Lung microvascular endothelial cell (primary cell): ENCODE results near the gene NPAS3. TPM values are rescaled to one million over a fixed set of nuclear protein-coding genes. Genes with fewer than 3 reads are reported as not detected.
A peak's percentile ranks its signal among the peaks of the same experiment; 100 is the strongest.

ENCODE experiments used
- DNase-seq, 2 donors: peaks; one replicate each; pipeline versions ENCODE4 v3.0.0 to v3.0.0-alpha.2; 2010; ENCODE audit warnings: low read depth in 2 of 2
- total RNA-seq: library from RNA; depleted of rRNA; stranded (reverse); fragments of >200 nt; gene quantifications from 2 replicates; pipeline ENCODE4 v1.2.1, GENCODE V29; 2014

The NPAS3 gene
- total RNA-seq, 1 donor from 2014 or later, result 0.20 TPM

DNA sequence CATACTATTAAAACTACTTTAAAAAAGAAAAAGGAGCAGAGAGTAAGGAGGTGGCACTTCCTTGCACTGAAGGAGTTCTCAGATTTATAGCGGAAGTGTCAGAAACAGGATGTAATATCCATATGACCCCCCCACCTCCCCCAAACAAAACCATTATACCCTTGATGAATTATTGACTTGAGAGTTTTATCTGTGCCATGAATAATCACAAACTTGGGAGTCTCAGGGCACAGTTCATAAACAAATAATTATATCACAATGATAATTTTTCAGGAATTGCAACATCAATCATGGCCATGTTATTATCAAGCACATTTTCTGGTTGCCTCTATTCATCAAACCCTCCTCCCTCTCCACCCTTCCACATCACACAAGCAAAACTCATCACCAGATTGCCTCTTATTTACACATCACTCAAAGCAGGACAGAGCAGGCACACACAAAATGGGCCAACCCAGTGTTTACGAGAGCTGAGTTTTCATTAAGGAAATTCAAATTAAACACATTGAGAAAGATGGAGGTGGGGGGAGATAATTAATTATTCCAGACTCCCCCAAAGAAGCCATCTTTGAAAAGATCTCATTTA is 870.8 kb downstream of the NPAS3 start:
- DNase-seq, result no peak

DNA sequence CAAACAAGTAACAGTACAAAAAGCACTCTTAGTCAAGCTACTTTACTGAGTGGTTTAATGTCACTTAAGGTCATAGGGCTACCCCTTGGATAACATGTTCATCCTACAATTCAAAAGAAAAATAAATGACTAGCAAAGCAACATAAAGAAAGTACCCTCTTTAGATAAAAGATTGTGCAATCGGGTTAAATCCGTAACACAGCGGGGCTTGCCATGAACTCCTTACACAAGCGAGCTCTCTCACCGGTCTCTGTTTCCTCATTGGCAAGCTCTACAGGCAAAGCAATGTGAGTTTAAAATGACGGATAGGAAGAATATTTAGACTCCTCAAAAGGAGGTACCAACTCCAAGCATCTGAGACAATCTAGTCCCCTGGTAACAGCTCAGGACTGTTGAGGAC is 871.6 kb downstream of the NPAS3 start:
- DNase-seq, result no peak

DNA sequence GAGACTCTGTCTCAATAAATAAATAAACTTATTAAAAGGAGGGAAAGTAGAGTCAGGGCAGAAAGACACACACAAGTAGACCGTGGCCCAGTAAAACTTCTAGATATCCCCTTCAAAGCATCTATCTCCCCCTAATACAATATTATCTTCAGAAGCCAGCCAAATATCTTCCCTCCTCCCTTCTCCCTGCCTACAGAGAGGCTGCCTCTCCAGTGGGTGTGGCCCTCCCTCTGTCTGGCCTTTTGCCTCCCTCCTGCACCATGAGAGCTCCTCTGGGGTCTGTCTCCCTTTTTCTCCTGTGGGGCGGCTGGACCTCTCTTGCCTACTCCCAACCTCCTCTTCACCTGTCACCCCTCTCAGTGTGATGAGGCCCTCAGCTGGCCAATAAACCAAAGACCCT is 873.0 kb downstream of the NPAS3 start:
- DNase-seq, result no peak

DNA sequence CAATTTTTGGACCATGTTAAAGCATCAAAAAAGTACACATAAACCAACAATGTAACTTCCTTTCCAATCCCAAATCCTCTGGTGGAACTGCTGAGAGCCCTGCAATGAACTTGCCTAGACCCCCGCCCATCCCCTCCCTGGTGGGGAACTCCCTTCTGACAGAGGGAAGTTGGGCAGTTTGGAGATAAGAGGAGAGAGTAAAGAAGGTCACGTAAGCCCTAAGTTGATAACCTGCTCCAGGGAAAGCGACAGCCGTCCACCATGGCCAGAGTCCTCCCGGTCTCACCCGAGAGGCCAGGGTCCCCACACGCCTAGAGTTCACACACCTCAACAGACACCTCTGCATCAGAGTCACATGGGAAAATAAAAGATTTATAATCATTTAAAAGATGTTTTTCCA is 873.5 kb downstream of the NPAS3 start:
- DNase-seq, result no peak

DNA sequence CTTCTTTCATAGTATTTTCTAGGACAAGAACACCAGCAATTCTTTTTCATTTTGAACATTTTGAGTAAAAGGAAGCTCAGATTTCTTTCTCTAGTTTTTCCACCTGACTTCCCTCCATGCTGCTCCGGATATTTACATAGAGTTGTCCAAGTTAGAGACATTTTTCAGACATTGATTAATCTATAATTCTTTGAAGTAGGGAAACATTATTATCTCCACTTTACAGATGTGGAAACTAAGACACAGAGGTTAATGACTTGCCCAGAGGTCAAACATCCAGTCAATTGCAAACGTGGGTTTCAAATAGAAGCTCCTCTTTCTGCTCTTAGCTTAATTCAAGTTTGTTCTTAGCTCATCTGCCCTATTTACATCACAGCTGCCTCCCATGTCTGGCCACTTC is 873.9 kb downstream of the NPAS3 start:
- DNase-seq, result no peak

DNA sequence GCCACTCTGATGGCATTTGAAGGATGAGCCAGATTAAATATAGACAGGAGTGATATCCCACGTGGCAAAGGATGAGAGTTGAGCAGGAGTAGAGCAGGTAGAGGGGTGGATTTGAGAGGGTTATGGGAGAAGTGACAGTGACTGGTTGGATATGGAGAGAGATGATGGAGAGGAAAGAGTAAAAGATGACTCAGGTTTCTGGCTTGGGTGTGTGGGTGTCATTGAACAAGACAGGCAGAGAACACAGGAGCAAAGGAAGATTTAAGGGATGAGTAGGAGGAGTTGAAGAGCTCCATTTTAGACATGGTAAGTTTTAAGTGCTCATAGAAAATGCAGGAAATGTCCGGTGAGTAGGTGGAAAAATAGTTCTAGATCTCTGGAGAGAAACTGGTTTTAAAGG is 875.3 kb downstream of the NPAS3 start:
- no peak for DNase-seq

DNA sequence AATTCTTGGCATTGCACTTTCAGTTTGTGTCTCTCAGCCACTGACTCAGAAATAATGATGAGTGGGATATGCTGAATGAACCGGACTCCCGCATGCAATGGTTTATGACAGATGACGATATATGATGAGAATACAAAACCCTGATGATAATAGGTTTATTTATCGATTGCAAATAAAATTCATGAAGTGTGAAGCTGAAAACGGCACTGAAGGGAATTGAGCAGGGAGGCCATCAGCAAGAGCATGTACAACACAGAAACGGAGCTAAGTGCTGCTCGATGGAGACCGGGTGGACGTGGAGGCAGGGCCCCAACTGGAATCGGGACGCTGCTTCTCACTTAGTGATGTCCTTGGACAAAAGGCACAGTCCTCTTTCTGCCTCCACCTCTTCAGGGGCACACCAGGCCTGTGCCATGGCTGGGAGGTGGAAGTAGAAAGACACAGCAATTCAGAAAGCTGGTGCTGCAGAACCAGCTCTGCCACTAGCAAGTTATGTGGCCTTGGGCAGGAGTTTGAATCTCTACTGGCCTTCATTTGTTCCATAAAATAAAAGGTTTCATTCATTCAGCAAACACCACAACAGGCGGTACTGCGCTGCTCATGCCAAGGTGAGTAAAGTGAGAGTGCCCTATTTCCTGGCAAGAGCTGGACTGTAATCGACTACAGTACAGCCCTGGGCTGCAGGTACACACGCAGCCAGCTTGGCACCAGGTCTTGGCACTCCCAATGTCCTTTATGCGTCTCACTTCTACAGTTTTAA is 895.2 kb downstream of the NPAS3 start:
- DNase-seq, result no peak

DNA sequence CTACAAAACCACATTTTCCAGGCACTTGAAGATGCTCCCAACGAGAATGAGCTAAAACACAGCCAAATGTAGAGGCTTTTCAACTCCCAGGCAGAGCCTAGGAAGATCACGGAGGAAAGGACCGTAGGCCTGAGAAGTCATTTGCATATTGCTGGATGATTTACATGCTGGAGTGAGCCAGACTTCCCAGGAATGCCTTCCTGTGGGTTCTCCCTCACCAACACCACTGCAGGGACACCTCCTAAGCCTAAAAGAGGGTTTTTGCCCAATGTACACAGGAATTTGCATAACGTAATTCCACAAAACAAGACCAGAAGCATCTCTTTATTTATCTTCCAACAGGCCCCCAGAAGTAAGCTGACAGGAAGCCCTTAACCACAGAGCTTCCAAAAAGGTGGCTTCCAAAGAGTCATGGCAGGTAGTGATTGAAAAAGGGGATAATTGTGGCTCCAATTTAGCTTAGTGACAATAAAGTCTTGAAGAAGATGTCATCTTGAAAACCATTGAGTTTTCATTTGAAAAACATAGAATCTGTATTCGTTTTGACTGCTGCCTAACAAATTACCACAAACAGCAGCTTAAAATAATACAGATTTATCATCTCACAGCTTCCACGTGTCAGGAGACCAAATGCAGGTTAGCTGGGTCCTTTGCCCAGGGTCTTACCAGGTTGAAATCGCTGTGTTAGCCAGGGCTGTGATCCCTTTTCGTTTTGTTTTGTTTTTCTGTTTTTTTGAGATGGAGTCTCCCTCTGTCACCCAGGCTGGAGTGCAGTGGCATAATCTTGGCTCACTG is 896.0 kb downstream of the NPAS3 start:
- no peak for DNase-seq

DNA sequence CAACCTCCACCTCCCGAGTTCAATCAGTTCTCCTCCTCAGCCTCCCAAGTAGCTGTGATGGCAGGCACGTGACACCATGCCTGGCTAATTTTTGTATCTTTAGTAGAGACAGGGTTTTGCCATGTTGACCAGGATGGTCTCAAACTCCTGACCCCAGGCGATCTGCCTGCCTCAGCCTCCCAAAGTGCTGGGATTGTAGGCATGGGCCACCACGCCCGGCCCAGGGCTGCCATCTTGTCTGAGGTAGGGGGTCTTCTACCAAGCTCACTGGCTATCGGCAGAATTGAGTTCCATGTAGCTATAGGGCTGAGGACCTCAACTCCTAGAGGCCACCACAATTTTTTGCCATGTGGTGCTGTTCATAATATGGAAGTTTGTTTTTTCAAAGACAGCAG is 896.6 kb downstream of the NPAS3 start:
- DNase-seq, result no peak

DNA sequence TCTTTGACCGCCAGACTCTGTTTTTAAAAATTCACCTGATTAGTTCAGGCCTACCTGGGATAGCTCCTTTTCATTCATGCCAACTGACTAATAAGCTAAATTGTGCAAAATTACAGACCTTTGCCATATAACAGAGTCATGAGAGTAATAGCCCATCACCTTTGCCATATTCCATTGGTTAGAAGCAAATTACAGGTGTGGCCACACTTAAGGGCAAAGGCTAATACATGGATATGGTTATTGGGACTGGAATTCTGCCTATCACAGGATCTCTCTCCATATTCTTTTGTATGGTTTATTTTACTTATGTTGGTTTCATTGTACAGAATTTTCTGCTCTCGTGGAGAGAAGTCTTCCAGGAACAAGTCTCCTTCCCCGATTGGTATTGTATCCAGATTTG is 897.0 kb downstream of the NPAS3 start:
- no peak for DNase-seq

DNA sequence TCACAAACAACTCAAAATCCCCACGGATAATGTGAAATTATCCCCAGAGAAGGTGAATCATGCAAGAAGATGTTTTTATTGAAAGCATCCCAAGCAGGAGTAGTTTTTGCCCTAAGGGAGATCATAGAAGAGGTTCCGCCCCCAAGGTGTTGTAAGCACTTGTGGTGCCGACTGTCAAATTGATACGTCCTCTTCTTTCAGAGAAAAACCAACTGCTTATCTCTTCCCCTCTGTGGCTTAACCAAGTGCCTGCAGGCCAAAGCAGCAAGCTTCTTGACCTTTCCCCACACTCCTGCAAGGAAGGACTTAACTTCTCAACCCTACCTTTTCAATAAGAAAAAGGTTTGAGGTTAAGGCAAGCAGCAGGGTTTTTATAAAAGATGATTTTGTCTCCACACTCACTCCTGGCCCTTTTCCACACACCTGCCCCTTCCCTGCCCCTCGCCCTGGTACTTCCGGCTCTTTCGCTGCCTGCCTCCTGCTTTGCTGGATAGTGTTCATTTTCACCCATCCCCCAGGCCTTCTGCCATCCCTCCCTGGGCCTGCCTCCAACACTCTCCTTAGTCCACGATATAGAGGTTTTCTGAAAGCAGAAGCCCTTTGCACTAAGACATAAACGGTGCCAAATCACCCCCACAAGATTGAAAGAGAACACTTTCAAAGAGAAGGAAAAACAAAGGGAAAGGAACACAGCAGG is 897.7 kb downstream of the NPAS3 start:
- DNase-seq, result no peak

DNA sequence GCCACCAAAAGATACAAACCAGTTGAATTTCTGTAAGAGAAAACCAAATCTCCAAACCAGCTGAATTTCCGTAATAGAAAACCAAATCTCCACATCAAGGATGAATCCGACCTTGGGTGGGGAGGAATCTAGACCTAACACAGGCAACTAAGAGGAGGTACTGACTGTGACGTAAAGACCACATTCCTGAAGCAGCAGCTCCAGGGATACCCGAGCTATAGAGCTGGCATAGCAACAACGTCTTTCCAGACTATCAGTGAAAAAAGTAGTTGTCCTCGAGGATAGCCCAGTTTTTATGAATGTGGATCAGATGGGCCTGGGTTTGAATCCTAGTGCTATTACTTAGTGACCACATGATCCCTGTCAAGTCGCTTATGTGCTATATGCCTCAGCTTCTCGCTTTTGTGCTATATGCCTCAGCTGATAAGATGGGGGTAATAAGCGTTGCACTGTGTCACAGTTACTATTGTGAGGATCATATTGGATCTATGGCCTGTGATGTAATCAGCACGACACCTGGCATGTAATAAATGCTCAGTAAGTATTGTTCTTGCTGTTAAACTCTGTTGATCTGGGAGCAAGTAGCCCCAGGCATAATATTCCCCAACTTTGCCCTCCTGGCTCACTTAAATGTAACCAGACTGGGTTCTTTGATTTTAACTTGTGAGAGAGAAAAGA is 898.4 kb downstream of the NPAS3 start:
- no peak for DNase-seq

DNA sequence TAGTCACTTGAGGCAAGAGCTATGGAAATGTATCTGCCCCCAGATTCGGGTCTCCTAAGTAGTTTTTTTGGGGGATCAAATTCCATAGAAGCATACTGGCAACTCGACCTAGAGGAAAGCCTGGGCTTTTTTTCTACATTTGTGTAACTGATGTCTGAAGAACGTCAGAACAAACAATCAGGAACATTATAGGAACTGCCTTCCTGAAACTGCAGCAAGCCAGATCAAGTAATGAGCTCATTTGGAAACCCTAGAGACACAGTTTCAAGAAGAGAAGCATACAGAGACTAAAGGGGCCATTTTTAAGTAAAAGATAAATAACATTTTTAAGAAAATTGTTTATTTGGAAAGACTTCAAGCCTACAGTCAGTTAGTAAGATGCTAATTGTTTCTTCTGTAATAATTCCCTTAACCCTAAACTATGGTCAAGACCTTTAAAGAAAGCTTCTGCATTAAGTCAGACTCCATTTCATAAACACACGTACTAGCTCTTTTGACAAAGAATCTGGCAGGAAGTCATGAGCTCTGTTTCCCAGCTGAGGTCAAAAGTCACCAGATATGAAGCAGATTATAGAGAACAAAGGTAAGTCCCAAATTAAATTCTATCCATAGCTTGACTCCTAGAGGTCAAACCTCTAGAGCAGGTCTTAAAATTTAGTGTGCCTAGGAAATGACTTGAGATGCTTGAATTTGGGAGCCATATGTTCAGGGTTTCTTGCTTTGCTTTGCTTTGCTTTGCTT is 899.4 kb downstream of the NPAS3 start:
- no peak for DNase-seq

DNA sequence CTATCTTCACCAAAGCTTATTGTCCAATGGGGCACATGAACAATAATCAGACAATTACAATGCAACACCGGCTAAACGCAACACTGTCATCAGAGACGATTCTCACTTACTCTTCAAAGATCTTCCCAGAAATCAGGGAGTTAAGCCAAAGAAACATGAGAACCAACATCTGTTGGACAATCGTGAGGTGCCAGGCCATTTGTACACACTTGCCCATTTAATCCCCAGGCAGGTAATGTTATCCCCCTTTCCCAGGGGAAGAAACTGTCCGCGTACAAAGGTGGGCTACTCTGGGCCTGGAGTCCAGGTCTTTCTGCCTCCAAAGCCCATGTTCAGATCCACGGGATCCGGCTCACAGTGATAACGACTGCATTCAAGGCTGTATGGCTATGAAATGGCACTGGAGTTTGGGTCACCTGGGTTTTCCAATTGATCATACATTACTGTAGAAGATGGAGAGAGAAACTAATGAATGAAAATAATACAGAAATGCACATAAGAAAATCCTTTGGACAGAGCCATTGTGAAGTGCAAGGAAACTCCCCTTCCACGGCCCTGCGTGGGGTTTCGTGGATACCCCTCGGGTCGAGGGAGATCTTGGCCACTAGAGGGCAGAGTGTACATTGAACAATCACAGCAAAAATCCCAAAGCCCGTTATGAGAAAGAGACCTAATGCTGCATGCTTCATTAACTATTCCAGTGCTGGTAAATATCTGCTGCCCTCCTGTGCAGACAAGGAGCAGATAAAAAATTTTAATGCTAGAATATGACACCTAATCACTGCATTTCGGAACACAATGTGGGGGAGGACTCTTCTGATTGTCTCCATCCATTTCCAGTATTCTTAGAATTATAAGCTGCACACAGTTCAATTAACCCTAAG is 900.8 kb downstream of the NPAS3 start:
- DNase-seq, result peak; percentile 50 to 69

DNA sequence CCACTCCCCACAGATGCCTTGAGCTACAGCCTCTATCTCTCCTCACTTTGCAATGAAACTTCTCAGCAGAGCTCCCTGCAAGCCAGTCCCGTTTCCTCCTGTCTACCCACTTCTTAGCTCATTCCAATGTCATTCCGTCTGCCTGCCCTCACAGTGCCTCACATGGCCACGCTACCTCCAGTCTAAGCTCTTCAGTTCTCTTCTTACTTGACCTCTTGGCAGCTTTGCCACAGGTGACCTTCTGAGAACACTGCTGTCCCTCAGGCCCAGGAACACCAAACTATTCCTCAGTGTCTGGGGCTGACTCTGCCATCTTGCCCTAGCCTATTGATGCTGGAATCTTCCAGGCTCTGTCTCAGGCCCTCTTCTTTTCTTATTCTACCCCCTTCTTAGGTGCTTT is 902.1 kb downstream of the NPAS3 start:
- DNase-seq, result no peak

DNA sequence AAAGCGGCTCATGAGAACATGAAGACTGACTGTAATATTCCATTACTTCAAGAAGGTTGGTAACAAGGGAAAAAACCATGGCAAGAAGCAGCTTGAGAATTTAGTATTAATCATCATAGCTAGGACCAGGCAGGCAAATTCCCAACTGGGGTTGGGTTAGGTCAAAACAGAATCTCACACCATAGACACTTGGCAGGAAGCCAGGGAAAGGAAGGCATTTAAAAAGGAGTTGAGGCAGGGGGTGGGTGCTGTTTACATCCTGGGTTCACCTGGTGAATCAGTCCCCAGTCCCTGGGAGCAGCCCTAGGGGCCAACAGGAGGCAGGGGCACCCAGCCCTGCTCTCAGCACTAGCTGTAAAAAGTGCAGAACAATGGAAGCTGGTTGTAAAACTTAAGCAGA is 903.6 kb downstream of the NPAS3 start:
- DNase-seq, result no peak

DNA sequence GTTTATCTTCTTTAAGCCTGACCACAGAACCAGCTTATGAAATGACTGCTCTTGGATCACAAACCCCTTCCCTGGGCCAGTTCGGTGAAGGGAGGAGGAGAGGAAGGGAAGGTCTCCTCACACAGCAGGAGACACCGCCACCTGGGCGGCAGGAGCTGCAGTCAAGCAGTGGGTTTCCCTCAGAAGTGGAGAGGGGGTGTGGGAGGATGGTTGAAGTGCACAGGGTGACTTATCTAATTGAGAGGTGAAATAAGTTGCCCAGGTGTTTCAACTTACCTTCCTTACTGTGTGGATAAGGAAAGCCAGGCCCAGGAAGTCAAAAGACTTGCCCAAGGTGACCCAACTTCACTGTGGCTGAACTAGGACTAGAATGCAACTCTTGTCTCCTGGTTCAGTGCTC is 905.4 kb downstream of the NPAS3 start:
- no peak for DNase-seq

DNA sequence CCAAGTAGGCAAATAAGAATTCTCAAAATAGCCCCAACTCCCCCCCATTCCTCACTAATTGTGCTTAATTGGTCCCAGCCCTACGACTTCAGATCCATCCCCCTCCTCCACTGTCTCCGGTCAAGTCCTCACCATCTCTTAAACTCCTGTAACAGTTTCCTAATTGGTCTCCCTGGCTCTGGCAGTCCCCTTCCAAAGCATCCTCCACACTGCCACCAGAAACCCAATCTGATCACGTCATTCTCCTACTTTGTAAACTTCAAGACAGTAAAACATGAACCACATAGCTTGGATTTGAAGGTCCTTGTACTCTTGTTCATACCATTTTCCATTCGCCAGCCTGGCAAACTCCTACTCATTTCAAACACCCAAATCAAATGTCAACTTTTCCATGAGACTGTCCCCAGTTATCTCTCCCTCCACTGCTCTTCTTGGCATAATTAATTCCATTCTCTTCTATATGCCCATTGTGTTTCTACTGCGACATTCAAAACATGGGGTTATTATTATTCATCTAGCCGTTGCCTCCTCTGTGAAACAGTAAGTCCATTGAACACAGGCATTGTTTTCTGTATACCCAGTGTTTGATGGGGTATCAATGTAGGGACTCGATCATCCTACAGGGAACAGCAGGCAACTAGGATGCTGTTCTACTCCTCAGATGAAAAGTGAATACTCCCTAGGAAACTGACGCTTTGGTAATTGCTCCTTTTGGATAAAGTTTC is 907.6 kb downstream of the NPAS3 start:
- DNase-seq, result no peak

DNA sequence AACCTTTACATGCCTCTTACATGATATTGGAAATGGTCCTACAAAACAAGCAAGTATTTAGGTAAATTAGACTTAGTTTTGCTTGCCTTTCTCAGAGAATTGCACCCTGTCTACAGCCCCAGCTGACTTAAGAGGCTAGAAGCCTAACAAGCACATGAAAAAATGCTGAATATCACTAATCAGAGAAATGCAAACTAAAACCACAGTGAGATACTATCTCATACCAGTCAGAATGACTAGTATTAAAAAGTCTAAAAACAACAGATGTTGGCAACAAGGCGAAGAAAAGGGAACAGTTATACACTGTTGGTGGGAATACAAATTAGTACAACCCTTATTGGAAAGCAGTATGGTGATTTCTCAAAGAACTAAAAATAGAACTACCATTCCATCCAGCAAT is 908.4 kb downstream of the NPAS3 start:
- DNase-seq, result no peak
